Measurements from ENCODE around the gene FBXO34. TPM values are rescaled to one million over a fixed set of nuclear protein-coding genes. Genes with fewer than 3 reads are reported as not detected.

FBXO34 gene
- total and polyA plus RNA-seq, 9 of the 15 experiments (the other 6 are each of a cell fraction or from before 2014, with no cell fraction given): 6.3 to 24.9 (median 16.2) TPM

- TF ChIP-seq ZSCAN32 (CRISPR knock-in tag; IDR thresholded peaks at IDR 0.05) (no peak), SNAPC5 (CRISPR knock-in tag; IDR thresholded peaks at IDR 0.05) (no peak), MNT (conservative IDR thresholded peaks at IDR 0.05) (peak in 1 of 2 experiments; percentile 57; a peak in 2 of 4 replicates), THRAP3 (IDR thresholded peaks at IDR 0.05; ENCODE audit: borderline replicate concordance) (no peak), CCNT2 (IDR thresholded peaks at IDR 0.05; ENCODE audit: borderline replicate concordance, extremely low read depth, insufficient read length, low read depth, low read length) (peak; percentile 38), SMARCC2 (IDR thresholded peaks at IDR 0.05; ENCODE audit: low read depth) (no peak), HDAC1 (IDR thresholded peaks at IDR 0.05) (0 out of 4 replicates have a peak, but pooled peaks of 1 of the 2 experiments have one; percentile 21), PHB2 (IDR thresholded peaks at IDR 0.05; ENCODE audit: low read depth) (no peak), NCOA6 (IDR thresholded peaks at IDR 0.05) (no peak), ZNF121 (CRISPR knock-in tag; conservative IDR thresholded peaks at IDR 0.05) (no peak), SNRNP70 (optimal IDR thresholded peaks at IDR 0.05; ENCODE audit: low read depth, low read length) (no peak), ASH1L (IDR thresholded peaks at IDR 0.05; ENCODE audit: borderline replicate concordance, low read depth, partially characterized antibody) (no peak), POLR2H (tag; IDR thresholded peaks at IDR 0.05; ENCODE audit: low read depth) (peak; percentile 41; the same call in 1 of the 2 replicates), PHF20 (IDR thresholded peaks at IDR 0.05; ENCODE audit: partially characterized antibody) (no peak)
These were observed at the start of gene FBXO34 (continued) for GRCh38 chr14:55270832-55271571.
